HG03457 (cell line): ENCODE results near the gene UBE2O.

ENCODE experiments used
- ATAC-seq: cut with Tn5 transposase; IDR thresholded peaks from one replicate; pipeline ENCODE4 v1.9.1; 2021; ENCODE audit warnings: moderate number of reproducible peaks; ENCODE audit not compliant: unreplicated experiment

UBE2O gene

DNA sequence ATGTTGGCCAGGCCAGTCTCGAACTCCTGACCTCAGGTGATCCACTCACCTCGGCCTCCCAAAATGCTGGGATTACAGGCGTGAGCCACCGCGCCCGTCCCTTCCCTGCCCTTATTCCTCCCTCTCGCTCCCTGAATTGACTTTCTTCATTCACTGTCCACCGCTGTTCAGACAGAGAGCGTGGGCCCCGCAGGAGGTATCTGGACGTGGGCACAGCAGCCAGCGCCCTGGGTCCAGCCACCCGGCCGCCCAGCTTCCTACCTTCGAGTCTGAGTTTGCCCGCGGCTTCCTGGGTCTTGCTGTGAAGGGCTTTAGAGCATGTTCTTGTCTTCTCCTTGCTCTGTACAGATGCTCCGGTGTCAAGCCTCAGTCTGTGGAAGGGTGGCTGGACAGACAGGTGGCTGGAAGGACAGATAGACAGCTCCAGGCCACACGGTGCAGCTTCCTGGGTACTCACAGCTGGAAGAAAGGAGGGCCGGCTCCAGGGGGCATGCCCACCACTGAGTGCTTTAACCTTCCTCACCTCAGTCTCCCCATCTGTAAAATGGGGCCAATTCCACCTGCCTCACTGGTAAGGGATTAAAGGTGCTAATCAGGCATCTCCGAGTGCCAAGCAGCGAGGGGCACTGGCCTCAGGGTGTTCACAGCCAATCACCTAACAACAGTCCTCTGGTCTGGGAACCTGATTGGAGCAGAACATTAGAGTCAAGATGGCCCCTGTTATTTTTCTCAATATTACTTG, 34.7 kb upstream of the UBE2O start:
- ATAC-seq = no peak

GRCh38 chr17:76485569-76485968, 32.6 kb upstream of the UBE2O start:
- ATAC-seq = no peak

- no peak for ATAC-seq
Observed at GRCh38 chr17:76484228-76484725, 31.3 kb upstream of the UBE2O start.

- ATAC-seq = peak; percentile 51
Observed at GRCh38 chr17:76481071-76481655, 28.2 kb upstream of the UBE2O start.

DNA sequence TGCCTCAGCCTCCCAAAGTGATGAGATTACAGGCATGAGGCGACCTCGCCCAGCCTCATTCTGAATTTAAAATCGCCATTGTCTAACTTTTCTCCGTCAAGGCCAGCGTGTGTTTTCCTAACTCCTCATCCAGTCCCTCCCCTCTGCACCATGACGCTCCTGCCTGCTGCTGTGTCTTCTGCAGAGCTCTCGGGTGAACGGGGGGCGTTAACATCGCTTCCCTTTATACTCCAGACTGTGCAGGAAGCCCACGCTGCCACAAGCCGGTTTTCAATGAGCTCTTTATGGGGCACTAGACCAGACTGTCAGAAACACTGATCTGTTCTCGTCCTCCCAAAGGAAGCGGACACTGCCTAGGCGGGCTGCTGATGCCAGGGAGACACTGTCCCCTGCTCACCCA, 27.7 kb upstream of the UBE2O start:
- peak; percentile 4 for ATAC-seq

DNA sequence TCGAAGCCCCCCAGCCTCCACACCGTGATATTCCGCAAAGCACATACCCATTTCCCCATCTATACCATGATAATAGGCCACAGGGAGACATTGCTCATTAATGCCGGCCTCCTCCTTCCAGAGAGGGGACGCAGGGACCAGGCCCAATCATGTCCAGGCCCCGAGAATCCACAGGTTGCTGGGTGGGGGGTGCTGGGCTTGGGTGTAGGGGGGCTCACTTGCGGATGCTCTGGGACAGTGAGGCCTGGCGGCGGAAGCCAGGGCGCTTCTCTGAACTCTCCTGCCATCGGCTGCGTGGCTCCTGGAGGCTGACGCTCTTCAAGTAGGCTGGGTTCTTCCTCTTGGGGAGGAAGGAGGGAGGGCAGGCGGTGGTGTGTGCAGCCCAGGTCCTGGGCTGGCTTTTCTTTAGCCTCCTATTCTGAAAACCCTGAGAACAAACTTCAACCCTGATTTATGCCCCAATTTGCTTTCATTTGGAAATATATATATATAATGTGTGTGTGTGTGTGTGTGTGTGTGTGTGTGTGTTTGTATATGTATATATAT, 26.6 kb upstream of the UBE2O start:
- no peak for ATAC-seq

GRCh38 chr17:76478730-76479514, 26.0 kb upstream of the UBE2O start:
- ATAC-seq = no peak

DNA sequence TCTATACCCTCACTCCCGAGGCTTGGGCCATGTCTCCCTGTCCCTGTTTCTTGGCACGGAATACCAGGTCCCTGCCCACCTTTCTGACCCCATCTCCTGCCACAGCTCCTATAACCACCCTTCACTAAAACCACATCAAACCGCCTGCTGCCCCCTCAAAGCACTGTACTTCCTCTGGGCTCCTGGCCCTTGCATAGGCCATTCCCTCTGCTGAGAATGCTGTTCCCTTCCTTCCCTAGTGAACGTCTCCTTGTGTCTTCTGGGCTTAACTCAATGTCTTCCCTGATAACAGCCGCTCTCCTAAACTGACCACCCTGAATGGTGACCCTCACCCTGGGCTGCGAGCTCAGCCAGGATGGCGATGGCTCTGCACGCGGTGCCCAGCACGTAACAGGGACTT, 25.1 kb upstream of the UBE2O start:
- ATAC-seq = no peak

DNA sequence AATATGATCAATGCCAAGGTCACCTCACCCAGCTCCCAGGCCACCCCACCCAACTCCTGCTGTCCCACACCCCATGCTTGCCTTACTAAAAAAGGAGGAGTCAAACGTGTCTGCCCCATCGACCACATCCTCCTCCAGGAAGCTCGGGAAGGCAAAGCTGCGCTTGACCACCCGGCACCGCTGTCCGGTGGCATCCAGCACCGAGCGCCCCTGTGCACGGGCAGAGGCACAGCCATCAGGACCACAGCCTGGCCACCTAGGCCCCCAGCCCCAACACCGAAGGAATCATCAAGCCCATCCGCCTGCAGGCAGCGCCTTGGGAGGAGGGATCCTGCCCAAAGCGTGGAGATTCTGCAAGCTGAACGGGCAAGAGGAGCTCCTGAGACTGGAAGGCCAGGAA, 24.6 kb upstream of the UBE2O start:
- no peak for ATAC-seq

DNA sequence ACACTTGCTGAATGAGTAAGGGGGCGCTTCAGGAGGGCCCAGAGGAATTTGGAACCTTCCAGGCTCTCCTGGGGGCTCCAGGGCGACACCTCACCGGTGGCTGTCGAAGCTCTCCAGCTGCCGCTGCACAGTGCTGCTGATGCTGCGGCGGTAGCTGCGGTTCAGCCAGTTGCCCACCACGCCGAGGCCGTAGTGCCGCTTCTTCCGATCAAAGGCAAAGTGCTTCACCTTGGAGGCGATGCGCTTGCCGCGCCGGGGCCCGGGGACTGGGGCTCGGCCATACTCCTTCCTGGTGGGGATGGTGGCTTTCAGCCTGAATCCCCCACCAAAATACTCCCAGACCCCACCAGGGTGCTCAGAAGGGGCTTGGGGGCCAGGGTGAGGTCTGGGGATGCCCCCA, 23.8 kb upstream of the UBE2O start:
- ATAC-seq = no peak

DNA sequence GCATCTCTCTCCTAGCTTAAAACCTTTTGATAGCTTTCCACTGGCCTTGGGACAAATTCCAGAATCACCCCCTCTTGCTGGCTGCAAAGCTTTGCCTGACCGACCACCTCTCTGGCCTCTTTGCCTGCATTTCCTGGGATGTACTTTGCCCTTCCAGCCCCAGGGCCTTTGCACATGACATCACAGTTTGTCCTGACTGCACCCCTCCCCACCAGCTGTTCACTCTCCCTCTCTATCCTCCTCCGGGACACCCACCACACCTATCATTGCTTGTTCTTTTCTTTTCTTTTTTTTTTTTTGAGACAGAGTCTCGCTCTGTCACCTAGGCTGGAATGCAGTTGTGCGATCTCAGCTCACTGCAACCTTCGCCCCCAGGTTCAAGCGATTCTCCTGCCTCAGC, 22.4 kb upstream of the UBE2O start:
- no peak for ATAC-seq

DNA sequence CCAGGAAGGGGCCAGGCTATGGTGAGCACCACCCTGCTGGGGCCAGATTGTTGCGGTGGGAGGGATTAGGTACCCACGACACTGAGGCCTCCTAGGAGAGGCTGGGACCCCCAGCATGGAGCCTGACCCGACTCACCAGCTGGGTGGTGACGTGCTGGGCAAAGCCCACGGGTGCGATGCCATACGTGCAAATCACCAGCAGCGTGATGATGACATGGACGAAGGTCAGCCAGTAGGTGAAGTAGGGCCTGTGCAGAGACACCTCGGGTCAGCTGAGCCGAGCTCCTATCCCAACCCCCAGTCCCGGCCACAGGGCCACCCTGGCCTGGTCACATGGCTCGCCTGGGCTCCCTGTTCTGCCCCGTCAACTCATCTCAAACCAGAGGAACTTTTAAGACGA, 21.9 kb upstream of the UBE2O start:
- ATAC-seq = no peak

- no peak for ATAC-seq
Observed at GRCh38 chr17:76474238-76474637, 21.3 kb upstream of the UBE2O start.

DNA sequence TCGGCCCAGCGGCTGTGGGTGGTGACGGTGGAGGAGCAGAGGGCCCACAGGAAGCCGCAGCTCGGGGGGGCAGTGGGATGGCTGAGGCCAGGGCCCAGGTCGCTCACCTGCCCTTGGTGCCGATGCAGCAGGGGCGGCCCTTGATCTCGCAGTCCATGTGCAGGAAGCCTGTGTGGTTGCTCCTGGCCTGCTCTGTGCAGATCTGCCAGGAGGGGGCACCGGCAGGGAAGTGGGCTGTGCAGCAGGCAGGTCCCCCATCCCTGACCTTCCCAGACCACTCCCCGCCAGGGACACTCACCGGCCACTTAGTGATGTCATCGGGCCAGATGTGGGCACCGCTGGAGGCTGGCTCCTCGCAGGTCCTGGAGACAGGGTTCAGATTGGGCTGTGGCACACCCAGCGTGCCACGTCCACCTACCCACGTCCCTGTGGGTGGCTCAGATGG, 20.6 kb upstream of the UBE2O start:
- ATAC-seq = no peak

DNA sequence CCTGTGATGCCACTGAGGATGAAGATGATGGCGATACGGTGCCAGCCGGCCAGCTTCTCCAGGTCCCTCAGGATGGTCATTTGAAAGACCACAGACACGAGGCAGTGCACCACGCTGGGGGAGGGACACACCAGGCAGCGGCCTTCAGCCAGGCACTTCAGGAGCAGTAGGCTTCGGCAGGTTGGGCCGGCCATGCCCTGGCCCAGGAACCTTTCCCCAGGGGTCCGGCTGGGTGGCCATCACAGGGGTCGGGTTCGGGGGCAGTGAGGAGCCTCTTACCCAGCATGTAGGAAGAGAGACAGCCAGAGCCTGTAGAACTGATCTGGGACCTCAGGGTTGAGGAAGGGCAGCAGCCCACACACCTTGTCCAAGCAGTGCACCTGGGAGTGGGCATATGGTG, 19.8 kb upstream of the UBE2O start:
- ATAC-seq = no peak

DNA sequence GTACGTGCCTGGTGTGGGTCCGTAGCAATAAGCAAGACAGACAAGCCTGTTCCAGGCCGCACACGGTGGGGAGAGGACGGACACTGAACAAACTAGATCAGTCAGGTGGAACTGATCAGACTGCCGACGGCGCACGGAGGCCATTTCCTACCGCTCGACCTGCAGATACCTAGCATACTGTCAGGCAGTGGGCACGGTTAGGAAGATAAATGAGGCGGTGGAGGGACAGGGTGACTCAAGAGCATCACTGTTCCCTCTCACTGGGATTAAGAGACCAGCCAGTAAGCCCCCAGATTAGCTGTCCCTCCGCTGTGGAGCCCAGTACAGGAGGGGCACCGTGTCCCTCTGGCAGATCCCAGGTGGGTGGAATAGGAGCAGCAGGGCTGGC, 19.3 kb upstream of the UBE2O start:
- ATAC-seq = no peak

DNA sequence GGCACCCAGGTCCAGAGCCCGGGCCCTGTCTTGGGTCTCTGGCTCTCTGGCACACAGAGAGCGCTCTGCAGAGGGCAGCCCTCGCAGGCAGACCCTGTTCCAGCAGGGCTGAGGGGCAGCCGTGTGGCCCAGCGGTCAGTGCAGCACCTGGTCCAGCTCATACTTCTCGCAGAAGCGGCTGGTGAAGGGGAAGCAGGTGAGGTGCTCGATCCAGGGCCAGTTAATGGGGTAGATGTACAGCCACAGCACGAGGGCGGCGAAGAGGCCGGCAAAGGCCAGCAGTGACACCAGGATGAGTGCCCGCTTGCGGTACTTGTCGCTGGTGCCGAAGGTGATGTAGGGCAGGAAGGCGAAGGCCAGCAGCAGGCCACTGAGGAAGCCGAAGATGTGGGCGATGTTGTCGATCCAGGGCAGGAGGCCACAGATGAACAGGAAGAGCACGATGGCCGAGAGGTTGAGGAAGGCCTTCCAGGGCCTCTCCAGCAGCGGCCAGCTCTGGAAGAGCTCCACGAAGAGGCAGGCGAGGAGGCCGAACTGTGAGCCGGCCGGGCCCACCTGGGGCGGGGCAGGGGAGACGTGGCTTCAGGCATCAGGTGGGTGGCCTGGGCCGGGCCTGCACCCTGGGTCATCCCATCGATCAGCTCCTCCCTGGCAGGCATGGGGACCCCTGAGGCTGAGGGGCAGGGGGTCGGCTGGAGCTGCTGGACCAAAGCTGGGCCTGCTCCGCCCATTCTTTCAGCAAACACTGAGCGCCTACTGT, 18.7 kb upstream of the UBE2O start:
- ATAC-seq = no peak

DNA sequence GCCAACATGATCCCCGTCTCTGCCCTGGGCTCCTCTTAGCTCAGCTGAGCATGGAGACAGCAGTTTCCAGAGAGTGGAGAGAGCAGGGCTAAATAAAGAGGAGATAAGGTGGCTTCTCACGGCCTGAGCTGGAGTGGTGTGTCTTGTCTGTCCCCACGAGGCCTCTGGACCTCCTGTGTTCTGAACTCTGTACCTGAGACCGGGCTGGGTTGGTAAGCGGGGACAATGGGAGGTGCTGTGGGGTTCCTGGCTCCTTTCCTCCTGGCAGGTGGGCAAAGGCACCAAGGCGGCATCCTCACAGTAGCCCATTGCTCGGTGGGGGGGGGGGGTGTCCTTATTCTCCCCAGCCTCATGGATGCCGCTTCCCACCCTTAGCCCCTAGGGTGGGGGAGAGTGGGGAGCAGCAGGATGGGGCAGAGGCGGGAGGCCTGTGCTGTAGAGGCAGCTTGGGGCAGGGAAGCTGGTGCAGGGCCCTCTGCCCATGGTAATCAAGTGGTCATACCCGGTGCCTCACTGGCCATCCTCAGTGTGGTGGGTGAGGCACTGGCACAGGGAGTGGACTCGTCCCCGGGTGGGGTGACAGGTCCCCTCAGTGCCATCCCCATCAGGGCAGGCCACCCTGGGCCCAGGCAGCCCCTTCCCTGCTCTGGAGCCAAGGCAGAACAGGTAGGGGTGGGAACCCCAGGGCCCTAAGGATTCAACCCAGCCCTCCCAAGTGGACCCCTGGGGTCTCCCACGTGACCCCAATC, 17.2 kb upstream of the UBE2O start:
- no peak for ATAC-seq

DNA sequence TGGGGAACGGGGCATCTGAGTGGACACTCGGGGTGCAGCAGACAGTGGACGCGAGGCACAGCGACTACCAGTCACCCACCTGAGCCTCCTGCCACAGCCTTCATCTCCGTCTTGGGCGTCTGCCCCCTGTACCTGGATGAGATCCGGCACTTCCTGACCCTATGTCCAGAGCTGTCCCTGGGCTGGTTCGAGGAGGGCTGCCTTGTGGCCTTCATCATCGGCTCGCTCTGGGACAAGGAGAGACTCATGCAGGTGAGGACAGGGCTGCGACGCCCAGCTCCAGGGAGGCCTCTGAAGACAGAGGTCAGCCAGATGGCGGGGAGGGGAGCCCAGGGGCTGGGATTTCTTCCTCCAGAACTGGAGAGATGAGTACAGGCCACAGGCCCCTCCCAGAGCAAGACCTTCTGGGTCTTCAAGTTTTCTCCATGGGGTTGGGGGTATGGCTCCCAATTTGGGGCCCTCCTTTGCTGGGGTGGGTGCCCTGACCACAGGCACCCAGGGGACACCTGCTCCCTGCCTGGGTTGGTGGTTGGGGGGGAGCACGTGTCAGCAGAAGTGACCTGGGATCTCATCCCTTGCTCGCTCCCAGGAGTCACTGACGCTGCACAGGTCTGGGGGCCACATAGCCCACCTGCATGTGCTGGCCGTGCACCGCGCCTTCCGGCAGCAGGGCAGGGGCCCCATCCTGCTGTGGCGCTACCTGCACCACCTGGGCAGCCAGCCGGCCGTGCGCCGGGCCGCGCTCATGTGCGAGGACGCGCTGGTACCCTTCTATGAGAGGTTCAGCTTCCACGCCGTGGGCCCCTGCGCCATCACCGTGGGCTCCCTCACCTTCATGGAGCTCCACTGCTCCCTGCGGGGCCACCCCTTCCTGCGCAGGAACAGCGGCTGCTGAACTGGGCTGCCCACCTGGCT, 16.4 kb upstream of the UBE2O start:
- no peak for ATAC-seq
